GM13976 (cell line): ENCODE data around the gene CDON.
"Not testable (repeated sequence)": the region's sequence is repeated elsewhere in the genome, so short reads cannot be mapped to it uniquely, and the experiment has no call there.

Experiments
- DNase-seq: peaks from one replicate; pipeline ENCODE4 v3.0.0; 2012; ENCODE audit warnings: low spot score
- CTCF ChIP-seq: IDR thresholded peaks from 2 replicates; pipeline ENCODE4 v1.5.1; 2012; ENCODE audit warnings: borderline replicate concordance, mild to moderate bottlenecking; ENCODE audit not compliant: insufficient read depth; ENCODE audit errors: extremely low read depth, missing control alignments, control extremely low read depth
- in situ Hi-C: fragments of 300-500 bp; cut with MboI; formaldehyde crosslinking; loops from one replicate; pipeline ENCODE4 v1.12.0; 2022; ENCODE audit warnings: low sequenced_read_pairs, mixed read lengths, inconsistent platforms; ENCODE audit not compliant: unreplicated experiment

The CDON gene

GRCh38 chr11:125987066-125987641 is 75.5 kb downstream of the CDON start:
- no peak for TF ChIP-seq CTCF
- in situ Hi-C loops, result no loop called here
- DNase-seq, result no peak

GRCh38 chr11:125985956-125986355 is 76.7 kb downstream of the CDON start:
- not testable (repeated sequence) for DNase-seq

GRCh38 chr11:125982348-125982730 is 80.3 kb downstream of the CDON start:
- no peak for TF ChIP-seq CTCF
- no peak for DNase-seq
- in situ Hi-C loops, result no loop called here

More at GRCh38 chr11:125985956-125986355, 76.7 kb downstream of the CDON start:
- in situ Hi-C loops, result not testable (repeated sequence)

- TF ChIP-seq CTCF, result no peak
- in situ Hi-C loops, result no loop called here
Observed at GRCh38 chr11:125980436-125980835, 82.2 kb downstream of the CDON start.

GRCh38 chr11:125979511-125979910 is 83.2 kb downstream of the CDON start:
- no peak for DNase-seq
- TF ChIP-seq CTCF, result no peak
- in situ Hi-C loops, result no loop called here

More at GRCh38 chr11:125980436-125980835, 82.2 kb downstream of the CDON start:
- no peak for DNase-seq

- no peak for DNase-seq
- TF ChIP-seq CTCF, result no peak
- in situ Hi-C loops, result no loop called here
Observed at GRCh38 chr11:125978778-125979407, 83.8 kb downstream of the CDON start.

- no peak for DNase-seq
- TF ChIP-seq CTCF, result no peak
- in situ Hi-C loops, result no loop called here
Observed at GRCh38 chr11:125978181-125978716, 84.4 kb downstream of the CDON start.
